ENCODE results near the gene CDKAL1.

GRCh38 chr6:21132446-21132845, 598.2 kb downstream of the CDKAL1 start:
- TF ChIP-seq ZNF274 (IDR thresholded peaks at IDR 0.05; ENCODE audit: low read depth, low read length) (no peak), YY1 (IDR thresholded peaks at IDR 0.05; ENCODE audit: insufficient read depth, insufficient read length) (no peak), SUZ12 (IDR thresholded peaks at IDR 0.05; ENCODE audit: extremely low read depth, insufficient read depth, insufficient read length) (no peak)
